K562 (cell line): ENCODE results near the gene ZNF74. TPM values are rescaled to one million over a fixed set of nuclear protein-coding genes. Genes with fewer than 3 reads are reported as not detected.

Experiments used
- ATAC-seq: fragments of 200-7000 bp; cut with Tn5 transposase; 3 replicates; pipeline ENCODE4 v1.9.1; 2020; ENCODE audit warnings: moderate library complexity
- BruUV-seq: library from RNA; stranded (reverse); fragments of 400-500 nt; replicated peaks from 2 replicates; lab custom pipeline; 2021; lab: Mats Ljungman, UMichigan
- CTCF ChIA-PET: fragments of 300-600 bp; formaldehyde crosslinking; extraction: SDS; loops from one replicate; lab custom pipeline; 2021; ENCODE audit warnings: low intra/inter-chr PET ratio; lab: Yijun Ruan, JAX
- POLR2A ChIA-PET: fragments of 300-600, 350-650 bp; sonication (Branson Sonifier 250); formaldehyde crosslinking; extraction: SDS; loops from one replicate; lab custom pipeline; 2021; ENCODE audit warnings: antibody characterized with exemption, inconsistent platforms; lab: Yijun Ruan, JAX
- DNase-seq, 4 experiments: peaks; one replicate each; pipeline versions ENCODE4 v3.0.0 to v3.0.0-alpha.2; 2011 to 2018; ENCODE audit warnings: low spot score in 3 of 4, mixed read lengths in 3 of 4; ENCODE audit errors: extremely low read depth in 1 of 4
- FAIRE-seq: peaks from 2 replicates; lab custom pipeline; 2011; peaks lifted over from hg19 to GRCh38; lab: Jason Lieb, UNC
- H2AFZ ChIP-seq: 2 replicates; pipeline ENCODE4 v1.6.0; 2011; ENCODE audit warnings: low read depth, low read length, control low read depth, inconsistent platforms
- H3K27ac ChIP-seq: fragments of 200-600 bp; 3 replicates; pipeline ENCODE4 v1.8.0; 2011; ENCODE audit warnings: low read depth, mild to moderate bottlenecking, control low read depth, inconsistent platforms, low read length, moderate library complexity, mixed read lengths; ENCODE audit errors: extremely low read depth
- H3K27me3 ChIP-seq, 2 experiments: fragments of 300-600 bp in 1 of 2; 2 replicates in 1 of 2; 3 replicates in 1 of 2; pipeline versions ENCODE4 v1.6.0 to v1.8.0; 2011; ENCODE audit warnings: inconsistent platforms in 2 of 2, low read length in 2 of 2, mild to moderate bottlenecking in 1 of 2, mixed read lengths in 1 of 2, moderate library complexity in 1 of 2; ENCODE audit not compliant: control insufficient read depth in 2 of 2, insufficient read depth in 2 of 2
- H3K36me3 ChIP-seq: fragments of 300-600 bp; 3 replicates; pipeline ENCODE4 v1.8.0; 2011; ENCODE audit warnings: mild to moderate bottlenecking, low read length, inconsistent platforms; ENCODE audit not compliant: control insufficient read depth, insufficient read depth
- H3K4me1 ChIP-seq, 2 experiments: fragments of 200-600 bp in 1 of 2; replicated peaks in 1 of 2; 2 replicates in 1 of 2; 3 replicates in 1 of 2; pipeline versions ENCODE4 v1.5.1 to v1.8.0; 2011; ENCODE audit warnings: inconsistent platforms in 2 of 2, low read length in 2 of 2, mild to moderate bottlenecking in 1 of 2, mixed read lengths in 1 of 2, moderate library complexity in 1 of 2; ENCODE audit not compliant: control insufficient read depth in 2 of 2, insufficient read depth in 2 of 2
- H3K4me2 ChIP-seq: 2 replicates; pipeline ENCODE4 v1.6.1; 2011; ENCODE audit warnings: low read length, control low read depth, inconsistent platforms, mixed read lengths; ENCODE audit not compliant: insufficient read depth
- H3K4me3 ChIP-seq: fragments of 200-600 bp; sonication (generic), shearing (Covaris generic); 2 replicates; pipeline ENCODE4 v1.5.1; 2016; ENCODE audit warnings: control low read depth, inconsistent platforms
- H3K79me2 ChIP-seq: fragments of 200-600 bp; 3 replicates; pipeline ENCODE4 v1.8.0; 2011; ENCODE audit warnings: low read length, inconsistent platforms; ENCODE audit not compliant: control insufficient read depth, insufficient read depth
- H3K9ac ChIP-seq, 2 experiments: 2 replicates each; pipeline versions ENCODE4 v1.6.0 to v1.6.1; 2011; ENCODE audit warnings: low read depth in 2 of 2, low read length in 2 of 2, control low read depth in 1 of 2, inconsistent platforms in 1 of 2, mild to moderate bottlenecking in 1 of 2, mixed read lengths in 1 of 2; ENCODE audit not compliant: insufficient read depth in 1 of 2
- H3K9me1 ChIP-seq: one replicate; pipeline ENCODE4 v1.6.0; 2011; ENCODE audit warnings: inconsistent platforms, mild to moderate bottlenecking, low read length, moderate library complexity; ENCODE audit not compliant: control insufficient read depth, insufficient read depth
- H3K9me3 ChIP-seq: replicated peaks from 2 replicates; pipeline ENCODE4 v1.5.1; 2011; ENCODE audit warnings: low read depth, low read length, inconsistent platforms; ENCODE audit not compliant: control insufficient read depth, insufficient read depth
- H4K20me1 ChIP-seq: replicated peaks from 2 replicates; pipeline ENCODE4 v1.6.1; 2011; ENCODE audit warnings: low read length, inconsistent platforms, mixed read lengths; ENCODE audit not compliant: control insufficient read depth, insufficient read depth
- ARNT ChIP-seq, 2 experiments: fragments of 450-650 bp; IDR thresholded peaks; 2 replicates each; pipeline ENCODE4 v1.6.1; 2016; ENCODE audit warnings: mild to moderate bottlenecking in 1 of 2
- ATF1 ChIP-seq, 2 experiments: fragments of 450-650 bp in 1 of 2; IDR thresholded peaks; 2 replicates each; pipeline ENCODE4 v1.6.1; 2016; ENCODE audit warnings: missing compliant biosample characterization in 1 of 2, missing genetic modification characterization in 1 of 2
- DMBX1 ChIP-seq: fragments of 250-450 bp; sonication (Bioruptor Pico); IDR thresholded peaks from 2 replicates; pipeline ENCODE4 v1.8.0; 2022; ENCODE audit warnings: inconsistent platforms, mild to moderate bottlenecking, moderate library complexity, borderline replicate concordance
- L3MBTL2 ChIP-seq: fragments of 450-650 bp; IDR thresholded peaks from 2 replicates; pipeline ENCODE4 v1.6.1; 2016; ENCODE audit warnings: mild to moderate bottlenecking, moderate library complexity
- SIN3A ChIP-seq, 2 experiments: fragments of 150-350 bp in 1 of 2; IDR thresholded peaks; 2 replicates each; pipeline ENCODE4 v1.6.1; 2011 to 2016; ENCODE audit warnings: borderline replicate concordance in 2 of 2, low read depth in 2 of 2, low read length in 2 of 2, mild to moderate bottlenecking in 2 of 2, moderate library complexity in 2 of 2; ENCODE audit not compliant: control insufficient read depth in 1 of 2
- SMAD1 ChIP-seq: fragments of 150-350 bp; IDR thresholded peaks from 2 replicates; pipeline ENCODE4 v1.6.1; 2014; ENCODE audit warnings: low read length, low read depth; ENCODE audit not compliant: partially characterized antibody
- ZNF217 ChIP-seq: sonication (generic); formaldehyde crosslinking; IDR thresholded peaks from 2 replicates; pipeline ENCODE4 v1.8.0; 2022; ENCODE audit warnings: mild to moderate bottlenecking, missing genetic modification reagents
- WGBS: fragments of 100-300 bp; shearing (Covaris generic); methylation state at CpG from one replicate; pipeline ENCODE4 v1.1.6; 2016; ENCODE audit warnings: low coverage, mixed read lengths; ENCODE audit not compliant: insufficient coverage; ENCODE audit errors: missing lambda C conversion rate; 5-methylcytosine and 5-hydroxymethylcytosine counted together
- in situ Hi-C: fragments of 300-500 bp; cut with MboI; formaldehyde crosslinking; loops from 4 replicates; pipeline ENCODE4 v1.15.0; 2018; ENCODE audit warnings: inconsistent platforms, mixed read lengths
- intact Hi-C: fragments of 100-400 bp; cut with micrococcal nuclease; formaldehyde crosslinking; loops from 2 replicates; pipeline ENCODE4 v1.14.2; 2022
- polyA plus RNA-seq, 8 experiments: library from polyadenylated mRNA; depleted of rRNA in 4 of 8; stranded (reverse) in 5 of 8; unstranded in 3 of 8; fragments of >200 nt; fragmentation: Nextera tagmentation in 2 of 8; fragmentation: Illumina TruSeq in 1 of 8; extraction: Ambion mirVana in 2 of 8; extraction: Trizol in 1 of 8; gene quantifications; 2 replicates each; pipeline versions ENCODE4 v1.2.1 to v1.2.3, GENCODE V29; 2011 to 2014; ENCODE audit warnings: inconsistent platforms in 1 of 8, missing spikeins in 1 of 8
- total RNA-seq, 7 experiments: library from RNA; depleted of rRNA in 6 of 7; stranded (reverse); fragments of >200 nt in 6 of 7; fragmentation: Illumina TruSeq in 2 of 7; extraction: Trizol in 2 of 7; gene quantifications; 2 replicates each; pipeline versions ENCODE4 v1.2.1 to v1.2.3, GENCODE V29; 2011 to 2021; ENCODE audit warnings: low replicate concordance in 1 of 7
- TF ChIP-seq, protein P1 (sequence below): IDR thresholded peaks from 3 replicates; pipeline ENCODE4 v1.6.1; 2011; ENCODE audit warnings: borderline replicate concordance, mild to moderate bottlenecking, moderate library complexity; ENCODE audit not compliant: insufficient read length; ENCODE audit errors: extremely low read depth
- TF ChIP-seq, protein P2 (sequence below): sonication (generic); formaldehyde crosslinking; IDR thresholded peaks from 2 replicates; pipeline ENCODE4 v1.5.0; 2020; ENCODE audit warnings: missing genetic modification reagents
- TF ChIP-seq, protein P3 (sequence below): fragments of 450-650 bp; IDR thresholded peaks from 2 replicates; pipeline ENCODE4 v1.6.1; 2018; ENCODE audit not compliant: partially characterized antibody

ZNF74 gene
- total and polyA plus RNA-seq, 9 of the 15 experiments (the other 6 are each of a cell fraction or from before 2014, with no cell fraction given), result 2.4 to 53.5 (median 31.5) TPM

DNA sequence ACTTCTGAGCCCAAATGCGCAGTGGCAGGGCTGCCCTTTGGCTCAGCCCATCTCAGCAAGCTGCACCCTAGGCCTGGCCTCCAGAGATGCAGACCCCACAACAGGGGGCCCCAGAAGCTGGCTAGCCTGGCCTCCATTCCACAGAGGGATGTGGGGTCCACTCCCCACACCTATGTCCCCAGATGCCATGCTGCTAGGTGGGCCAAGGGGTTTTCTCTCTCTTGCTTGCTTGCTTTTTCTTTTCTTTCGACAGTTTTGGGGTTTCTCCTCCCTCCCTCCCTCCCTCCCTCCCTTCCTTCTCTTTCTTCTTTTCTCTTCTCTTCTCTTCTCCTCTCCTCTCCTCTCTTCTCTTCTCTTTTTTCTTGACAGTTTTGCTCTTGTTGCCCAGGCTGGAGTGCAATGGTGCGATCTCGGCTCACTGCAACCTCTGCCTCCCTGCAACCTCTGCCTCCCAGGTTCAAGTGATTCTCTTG, 34.0 kb downstream of the ZNF74 start (continued):
- TF ChIP-seq SIN3A (IDR thresholded peaks at IDR 0.05; ENCODE audit: borderline replicate concordance in 2 of 2, control insufficient read depth in 1 of 2, low read depth in 2 of 2, low read length in 2 of 2) (no peak), ATF1 (CRISPR knock-in tag; IDR thresholded peaks at IDR 0.05) (peak; percentile 8; the same call in 1 of the 2 replicates), ATF1 (tag; IDR thresholded peaks at IDR 0.05) (no peak)
- TF ChIP-seq, protein P1, sequence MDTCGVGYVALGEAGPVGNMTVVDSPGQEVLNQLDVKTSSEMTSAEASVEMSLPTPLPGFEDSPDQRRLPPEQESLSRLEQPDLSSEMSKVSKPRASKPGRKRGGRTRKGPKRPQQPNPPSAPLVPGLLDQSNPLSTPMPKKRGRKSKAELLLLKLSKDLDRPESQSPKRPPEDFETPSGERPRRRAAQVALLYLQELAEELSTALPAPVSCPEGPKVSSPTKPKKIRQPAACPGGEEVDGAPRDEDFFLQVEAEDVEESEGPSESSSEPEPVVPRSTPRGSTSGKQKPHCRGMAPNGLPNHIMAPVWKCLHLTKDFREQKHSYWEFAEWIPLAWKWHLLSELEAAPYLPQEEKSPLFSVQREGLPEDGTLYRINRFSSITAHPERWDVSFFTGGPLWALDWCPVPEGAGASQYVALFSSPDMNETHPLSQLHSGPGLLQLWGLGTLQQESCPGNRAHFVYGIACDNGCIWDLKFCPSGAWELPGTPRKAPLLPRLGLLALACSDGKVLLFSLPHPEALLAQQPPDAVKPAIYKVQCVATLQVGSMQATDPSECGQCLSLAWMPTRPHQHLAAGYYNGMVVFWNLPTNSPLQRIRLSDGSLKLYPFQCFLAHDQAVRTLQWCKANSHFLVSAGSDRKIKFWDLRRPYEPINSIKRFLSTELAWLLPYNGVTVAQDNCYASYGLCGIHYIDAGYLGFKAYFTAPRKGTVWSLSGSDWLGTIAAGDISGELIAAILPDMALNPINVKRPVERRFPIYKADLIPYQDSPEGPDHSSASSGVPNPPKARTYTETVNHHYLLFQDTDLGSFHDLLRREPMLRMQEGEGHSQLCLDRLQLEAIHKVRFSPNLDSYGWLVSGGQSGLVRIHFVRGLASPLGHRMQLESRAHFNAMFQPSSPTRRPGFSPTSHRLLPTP, result no peak
- TF ChIP-seq, all 486 proteins: peak for 10

DNA sequence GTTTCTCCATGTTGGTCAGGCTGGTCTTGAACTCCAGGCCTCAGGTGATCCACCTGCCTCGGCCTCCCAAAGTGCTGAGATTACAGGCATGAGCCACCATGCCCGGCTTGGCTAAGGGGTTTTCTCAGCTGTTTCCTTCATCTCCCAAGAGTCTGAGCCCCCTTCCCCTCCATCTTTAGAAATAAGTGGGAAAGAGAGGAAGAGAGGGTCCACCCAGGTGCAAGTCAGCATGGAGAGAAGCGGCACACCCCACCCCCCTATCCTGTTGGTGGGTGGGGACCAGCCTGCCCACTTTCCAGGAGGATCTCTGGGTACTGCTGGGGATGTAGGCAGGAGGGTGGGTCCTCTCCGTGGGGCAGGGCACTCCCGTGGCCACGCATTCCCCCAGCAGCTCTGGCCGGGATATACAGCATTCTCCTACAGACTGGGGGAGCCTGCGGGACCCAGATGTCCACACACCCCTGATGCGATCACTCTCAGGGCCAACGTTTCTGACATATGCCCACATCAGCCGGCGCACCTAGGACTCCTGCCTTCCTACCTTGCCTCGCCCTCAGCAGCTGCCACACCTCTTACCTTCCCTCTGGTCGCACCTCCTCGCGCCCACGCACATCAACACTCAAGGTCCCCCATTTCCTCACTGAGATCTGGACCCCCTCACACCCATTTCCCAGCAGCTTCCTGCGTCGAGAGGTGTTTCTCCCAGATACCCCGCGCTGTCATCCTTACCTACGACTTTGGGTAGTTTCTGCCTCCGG, 34.7 kb downstream of the ZNF74 start:
- Histone ChIP-seq H3K9ac (peak overlapping the region in 1 of 2 experiments; percentile 77; a peak in 2 of 4 replicates), H3K9me1 (peaks cover 8% of the 10 kb centered on the region), H3K4me3 (peak overlapping the region; percentile 48), H2AFZ (peak overlapping the region; percentile 84), H4K20me1 (peaks cover 34% of the 10 kb centered on the region), H3K36me3 (no peaks in the 10 kb centered on the region), H3K4me1 (peaks cover 12 to 61% of the 10 kb centered on the region in 2 experiments), H3K27me3 (peaks cover 31 to 70% of the 10 kb centered on the region in 2 experiments; a peak in 4 of 5 replicates), H3K9me3 (no peaks in the 10 kb centered on the region), H3K27ac (no peak overlapping the region), H3K4me2 (peak overlapping the region; percentile 94), H3K79me2 (no peaks in the 10 kb centered on the region)
- FAIRE-seq, result no peak
- in situ Hi-C loops (no loop called here), intact Hi-C loops (no loop called here)
- WGBS, result 12% methylated on average over 23 of the region's 23 CpGs
- ChIA-PET POLR2A (interaction anchor here (0.5 to 3.4 kb wide), 20 partner anchors 10 to 510 kb away, joined by 3 to 25 read pairs (median 4); partner anchors contain the start of gene MED15), CTCF (interaction anchor here (1.6 kb wide), 1 partner anchor 28 kb away, joined by 4 read pairs; no protein-coding TSS in a partner anchor)
- DNase-seq, result no peak
- peak; percentile 2 for ATAC-seq
- no TSS peak for BruUV-seq
- 0 out of 2 replicates have a peak, but pooled peaks have one; percentile 24 for TF ChIP-seq DMBX1 (CRISPR knock-in tag)
- TF ChIP-seq ZNF217 (CRISPR knock-in tag), result no peak
- TF ChIP-seq, protein P2, sequence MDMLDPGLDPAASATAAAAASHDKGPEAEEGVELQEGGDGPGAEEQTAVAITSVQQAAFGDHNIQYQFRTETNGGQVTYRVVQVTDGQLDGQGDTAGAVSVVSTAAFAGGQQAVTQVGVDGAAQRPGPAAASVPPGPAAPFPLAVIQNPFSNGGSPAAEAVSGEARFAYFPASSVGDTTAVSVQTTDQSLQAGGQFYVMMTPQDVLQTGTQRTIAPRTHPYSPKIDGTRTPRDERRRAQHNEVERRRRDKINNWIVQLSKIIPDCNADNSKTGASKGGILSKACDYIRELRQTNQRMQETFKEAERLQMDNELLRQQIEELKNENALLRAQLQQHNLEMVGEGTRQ (CRISPR knock-in tag), result peak; percentile 6; the same call in 1 of the 2 replicates
- TF ChIP-seq, protein P3, sequence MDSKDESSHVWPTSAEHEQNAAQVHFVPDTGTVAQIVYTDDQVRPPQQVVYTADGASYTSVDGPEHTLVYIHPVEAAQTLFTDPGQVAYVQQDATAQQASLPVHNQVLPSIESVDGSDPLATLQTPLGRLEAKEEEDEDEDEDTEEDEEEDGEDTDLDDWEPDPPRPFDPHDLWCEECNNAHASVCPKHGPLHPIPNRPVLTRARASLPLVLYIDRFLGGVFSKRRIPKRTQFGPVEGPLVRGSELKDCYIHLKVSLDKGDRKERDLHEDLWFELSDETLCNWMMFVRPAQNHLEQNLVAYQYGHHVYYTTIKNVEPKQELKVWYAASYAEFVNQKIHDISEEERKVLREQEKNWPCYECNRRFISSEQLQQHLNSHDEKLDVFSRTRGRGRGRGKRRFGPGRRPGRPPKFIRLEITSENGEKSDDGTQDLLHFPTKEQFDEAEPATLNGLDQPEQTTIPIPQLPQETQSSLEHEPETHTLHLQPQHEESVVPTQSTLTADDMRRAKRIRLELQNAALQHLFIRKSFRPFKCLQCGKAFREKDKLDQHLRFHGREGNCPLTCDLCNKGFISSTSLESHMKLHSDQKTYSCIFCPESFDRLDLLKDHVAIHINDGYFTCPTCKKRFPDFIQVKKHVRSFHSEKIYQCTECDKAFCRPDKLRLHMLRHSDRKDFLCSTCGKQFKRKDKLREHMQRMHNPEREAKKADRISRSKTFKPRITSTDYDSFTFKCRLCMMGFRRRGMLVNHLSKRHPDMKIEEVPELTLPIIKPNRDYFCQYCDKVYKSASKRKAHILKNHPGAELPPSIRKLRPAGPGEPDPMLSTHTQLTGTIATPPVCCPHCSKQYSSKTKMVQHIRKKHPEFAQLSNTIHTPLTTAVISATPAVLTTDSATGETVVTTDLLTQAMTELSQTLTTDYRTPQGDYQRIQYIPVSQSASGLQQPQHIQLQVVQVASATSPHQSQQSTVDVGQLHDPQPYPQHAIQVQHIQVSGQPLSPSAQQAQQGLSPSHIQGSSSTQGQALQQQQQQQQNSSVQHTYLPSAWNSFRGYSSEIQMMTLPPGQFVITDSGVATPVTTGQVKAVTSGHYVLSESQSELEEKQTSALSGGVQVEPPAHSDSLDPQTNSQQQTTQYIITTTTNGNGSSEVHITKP, result peak; percentile 9
- no peak for TF ChIP-seq L3MBTL2
- 0 out of 4 replicates have a peak, but pooled peaks of 1 of the 2 experiments have one; percentile 21 for TF ChIP-seq ARNT (IDR thresholded peaks at IDR 0.05)
- TF ChIP-seq SMAD1, result peak; percentile 46
